Caco-2 (cell line): Measurements from ENCODE around the gene NAPSA. TPM values are rescaled to one million over a fixed set of nuclear protein-coding genes. Genes with fewer than 3 reads are reported as not detected.

ENCODE experiments used
- BruUV-seq: library from RNA; stranded (reverse); fragments of 400-500 nt; replicated peaks from 2 replicates; lab custom pipeline; 2021; lab: Mats Ljungman, UMichigan
- CTCF ChIA-PET: fragments of 300-600 bp; sonication (Branson Sonifier 250); formaldehyde crosslinking; loops from one replicate; lab custom pipeline; 2022; ENCODE audit warnings: antibody characterized with exemption; lab: Charles Lee
- POLR2A ChIA-PET: fragments of 300-600 bp; sonication (Branson Sonifier 250); formaldehyde crosslinking; loops from one replicate; lab custom pipeline; 2022; ENCODE audit warnings: antibody characterized with exemption; lab: Charles Lee
- DNase-seq, 2 experiments: peaks; one replicate each; pipeline versions ENCODE4 v3.0.0 to v3.0.0-alpha.2; 2020 to 2022
- H3K27me3 ChIP-seq: replicated peaks from 2 replicates; pipeline ENCODE4 v1.6.0; 2011; ENCODE audit warnings: low read length; ENCODE audit not compliant: control insufficient read depth, insufficient read depth
- H3K36me3 ChIP-seq: 2 replicates; pipeline ENCODE4 v1.5.1; 2011; ENCODE audit warnings: low read length; ENCODE audit not compliant: control insufficient read depth, insufficient read depth
- H3K4me1 ChIP-seq: fragments of 250-450 bp; sonication (Bioruptor Pico); 2 replicates; pipeline ENCODE4 v1.5.1; 2020; ENCODE audit warnings: mild to moderate bottlenecking
- H3K4me3 ChIP-seq: 2 replicates; pipeline ENCODE4 v1.5.1; 2011; ENCODE audit warnings: low read depth, mild to moderate bottlenecking, control low read depth, low read length
- H3K9me3 ChIP-seq: fragments of 250-450 bp; sonication (Bioruptor Pico); 2 replicates; pipeline ENCODE4 v1.5.1; 2020; ENCODE audit warnings: mild to moderate bottlenecking, moderate library complexity
- H3K27ac Mint-ChIP-seq: one replicate; pipeline ENCODE4 v1.8.0; 2022; ENCODE audit warnings: mixed read lengths; ENCODE audit not compliant: unreplicated experiment
- H3K27me3 Mint-ChIP-seq: one replicate; pipeline ENCODE4 v1.8.0; 2022; ENCODE audit warnings: mixed read lengths; ENCODE audit not compliant: insufficient read depth, unreplicated experiment
- H3K36me3 Mint-ChIP-seq: one replicate; pipeline ENCODE4 v1.8.0; 2022; ENCODE audit warnings: mild to moderate bottlenecking, mixed read lengths; ENCODE audit not compliant: insufficient read depth, unreplicated experiment
- H3K4me1 Mint-ChIP-seq: one replicate; pipeline ENCODE4 v1.8.0; 2022; ENCODE audit warnings: low read depth, mixed read lengths; ENCODE audit not compliant: unreplicated experiment
- H3K4me3 Mint-ChIP-seq: one replicate; pipeline ENCODE4 v1.8.0; 2022; ENCODE audit warnings: mild to moderate bottlenecking, moderate library complexity, mixed read lengths; ENCODE audit not compliant: unreplicated experiment
- H3K9me3 Mint-ChIP-seq: one replicate; pipeline ENCODE4 v1.8.0; 2022; ENCODE audit warnings: mixed read lengths; ENCODE audit not compliant: unreplicated experiment
- intact Hi-C: fragments of 100-400 bp; cut with micrococcal nuclease; formaldehyde crosslinking; loops from one replicate; pipeline ENCODE4 v1.10.0; 2022; ENCODE audit not compliant: unreplicated experiment
- total RNA-seq: library from RNA; stranded (reverse); gene quantifications from 2 replicates; pipeline ENCODE4 v1.2.3, GENCODE V29; 2022
- TF ChIP-seq, protein P1 (sequence below), 2 experiments: fragments of 200-600 bp in 1 of 2; IDR thresholded peaks; 1 replicate in 1 of 2; 2 replicates in 1 of 2; pipeline versions ENCODE4 v1.5.1 to v1.8.0; 2011 to 2022; ENCODE audit warnings: antibody characterized with exemption in 1 of 2, control low read depth in 1 of 2, inconsistent platforms in 1 of 2, low read depth in 1 of 2, low read length in 1 of 2, mild to moderate bottlenecking in 1 of 2, moderate library complexity in 1 of 2; ENCODE audit not compliant: insufficient read depth in 1 of 2, severe bottlenecking in 1 of 2, unreplicated experiment in 1 of 2

NAPSA gene
- total RNA-seq, 1 experiment from 2014 or later, result 1.2 TPM

DNA sequence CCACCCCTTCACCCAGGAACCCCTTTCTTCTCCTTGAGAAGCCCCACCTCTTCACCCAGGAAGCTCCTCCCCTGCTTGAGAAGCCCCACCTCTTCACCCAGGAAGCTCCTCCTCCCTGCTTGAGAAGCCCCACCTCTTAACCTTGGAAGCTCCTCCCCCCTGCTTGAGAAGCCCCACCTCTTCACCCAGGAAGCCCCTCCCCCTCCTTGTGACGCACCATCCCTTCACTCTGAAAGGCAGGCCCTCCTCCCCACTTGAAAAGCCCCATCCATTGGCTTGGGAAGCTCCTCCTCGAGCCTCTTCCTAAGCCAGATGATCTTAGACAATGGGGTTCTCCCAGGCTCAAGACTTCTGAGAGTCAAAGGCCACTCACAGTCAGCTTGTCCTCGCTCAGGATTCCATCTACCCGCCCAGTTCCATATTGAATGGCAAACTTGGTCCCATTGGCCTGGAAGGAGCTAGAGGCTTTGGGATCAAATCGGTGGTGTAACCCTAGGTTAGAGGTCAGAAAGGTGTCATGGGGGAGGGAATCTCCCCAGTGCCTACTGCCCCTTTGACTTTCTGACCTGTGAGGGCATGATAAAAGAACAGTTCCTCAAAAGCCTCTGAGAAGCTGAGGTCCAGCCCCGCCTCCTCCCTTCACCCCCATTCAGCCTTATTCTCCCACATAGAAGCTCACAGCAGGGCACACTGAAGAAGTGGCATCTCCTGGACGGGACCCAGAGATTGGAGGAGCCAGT lies 4.0 kb downstream of the NAPSA start:
- H3K36me3 Mint-ChIP-seq, result peaks cover 5% of the 10 kb centered on the region
- H3K4me3 Mint-ChIP-seq, result no peak overlapping the region
- no peak overlapping the region for H3K27ac Mint-ChIP-seq
- CTCF ChIA-PET, result interaction anchor here (1.4 kb wide), 1 partner anchor 195 kb away, joined by 5 read pairs; no protein-coding TSS in a partner anchor
- H3K27me3 ChIP-seq, result no peaks in the 10 kb centered on the region
- no peaks in the 10 kb centered on the region for H3K9me3 Mint-ChIP-seq
- peaks cover 5% of the 10 kb centered on the region for H3K4me1 Mint-ChIP-seq
- peaks cover 6% of the 10 kb centered on the region for H3K27me3 Mint-ChIP-seq
- DNase-seq, result no peak
- no peak overlapping the region for H3K4me3 ChIP-seq
- H3K9me3 ChIP-seq, result no peaks in the 10 kb centered on the region
- H3K36me3 ChIP-seq, result 0 out of 2 replicates have a peak, but pooled peaks cover 1% of the 10 kb centered on the region
- TF ChIP-seq, protein P1, sequence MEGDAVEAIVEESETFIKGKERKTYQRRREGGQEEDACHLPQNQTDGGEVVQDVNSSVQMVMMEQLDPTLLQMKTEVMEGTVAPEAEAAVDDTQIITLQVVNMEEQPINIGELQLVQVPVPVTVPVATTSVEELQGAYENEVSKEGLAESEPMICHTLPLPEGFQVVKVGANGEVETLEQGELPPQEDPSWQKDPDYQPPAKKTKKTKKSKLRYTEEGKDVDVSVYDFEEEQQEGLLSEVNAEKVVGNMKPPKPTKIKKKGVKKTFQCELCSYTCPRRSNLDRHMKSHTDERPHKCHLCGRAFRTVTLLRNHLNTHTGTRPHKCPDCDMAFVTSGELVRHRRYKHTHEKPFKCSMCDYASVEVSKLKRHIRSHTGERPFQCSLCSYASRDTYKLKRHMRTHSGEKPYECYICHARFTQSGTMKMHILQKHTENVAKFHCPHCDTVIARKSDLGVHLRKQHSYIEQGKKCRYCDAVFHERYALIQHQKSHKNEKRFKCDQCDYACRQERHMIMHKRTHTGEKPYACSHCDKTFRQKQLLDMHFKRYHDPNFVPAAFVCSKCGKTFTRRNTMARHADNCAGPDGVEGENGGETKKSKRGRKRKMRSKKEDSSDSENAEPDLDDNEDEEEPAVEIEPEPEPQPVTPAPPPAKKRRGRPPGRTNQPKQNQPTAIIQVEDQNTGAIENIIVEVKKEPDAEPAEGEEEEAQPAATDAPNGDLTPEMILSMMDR (IDR thresholded peaks at IDR 0.05; ENCODE audit: insufficient read depth in 1 of 2, low read depth in 1 of 2, low read length in 1 of 2, severe bottlenecking in 1 of 2, unreplicated experiment in 1 of 2), result no peak
- POLR2A ChIA-PET, result no interaction called here
- no peaks in the 10 kb centered on the region for H3K4me1 ChIP-seq
- intact Hi-C loops, result loop anchor here (10.0 kb wide), 1 partner anchor 563 kb away; no protein-coding TSS in a partner anchor
- no TSS peak for BruUV-seq

GRCh38 chr19:50359328-50359818 lies 6.1 kb downstream of the NAPSA start:
- no peaks in the 10 kb centered on the region for H3K9me3 Mint-ChIP-seq

More at GRCh38 chr19:50359328-50359818, 6.1 kb downstream of the NAPSA start:
- H3K9me3 ChIP-seq, result no peaks in the 10 kb centered on the region
- H3K4me1 ChIP-seq, result no peaks in the 10 kb centered on the region
- TF ChIP-seq, protein P1 (IDR thresholded peaks at IDR 0.05; ENCODE audit: insufficient read depth in 1 of 2, low read depth in 1 of 2, low read length in 1 of 2, severe bottlenecking in 1 of 2, unreplicated experiment in 1 of 2), result no peak
- Mint-ChIP-seq H3K36me3 (peaks cover 5% of the 10 kb centered on the region), H3K27ac (no peak overlapping the region), H3K4me1 (peaks cover 5% of the 10 kb centered on the region), H3K4me3 (no peak overlapping the region), H3K27me3 (peaks cover 3% of the 10 kb centered on the region)
- H3K4me3 ChIP-seq, result no peak overlapping the region
- ChIA-PET POLR2A (no interaction called here), CTCF (no interaction called here)
- H3K36me3 ChIP-seq, result no peaks in the 10 kb centered on the region
- no peaks in the 10 kb centered on the region for H3K27me3 ChIP-seq
- intact Hi-C loops, result loop anchor here (10.0 kb wide), 1 partner anchor 345 kb away; no protein-coding TSS in a partner anchor
- no peak for DNase-seq
- no TSS peak for BruUV-seq
